ENCODE measurements around the gene DMXL2. TPM values are rescaled to one million over a fixed set of nuclear protein-coding genes. Genes with fewer than 3 reads are reported as not detected.

The DMXL2 gene
- total and polyA plus RNA-seq, 2 experiments from 2014 or later: 6.1 to 61.1 TPM

DNA sequence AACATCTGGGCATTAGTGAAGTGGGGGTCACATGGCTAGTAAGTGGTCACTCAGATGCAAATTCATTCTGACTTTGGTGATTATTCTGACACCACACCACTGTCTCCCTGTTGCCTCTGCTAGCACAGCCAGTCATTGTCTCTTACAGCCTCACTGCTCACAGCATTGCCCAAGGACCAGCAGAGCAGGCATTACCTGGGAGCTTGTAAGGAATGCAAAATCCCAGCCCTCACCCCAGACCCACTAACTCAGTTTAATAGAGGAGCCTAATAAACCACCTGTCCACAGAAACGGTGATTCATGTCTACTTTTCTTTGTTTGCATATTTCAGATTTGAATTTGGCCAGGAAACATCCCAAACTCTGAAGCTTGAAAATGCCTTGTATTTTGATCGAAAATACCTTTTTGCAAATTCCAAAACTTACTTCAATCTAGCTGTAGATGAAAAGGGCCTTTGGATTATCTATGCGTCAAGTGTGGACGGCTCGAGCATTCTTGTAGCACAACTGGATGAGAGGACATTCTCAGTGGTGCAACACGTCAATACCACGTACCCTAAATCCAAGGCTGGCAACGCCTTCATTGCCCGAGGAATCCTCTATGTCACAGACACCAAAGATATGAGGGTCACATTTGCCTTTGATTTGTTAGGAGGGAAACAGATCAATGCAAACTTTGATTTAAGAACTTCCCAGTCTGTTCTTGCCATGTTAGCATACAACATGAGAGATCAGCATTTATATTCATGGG lies 218.4 kb downstream of the DMXL2 start:
- Histone ChIP-seq H3K27ac (ENCODE audit: low read depth) (no peak overlapping the region), H2AFZ (no peak overlapping the region), H4K20me1 (replicated peaks; ENCODE audit: insufficient read depth) (no peaks in the 10 kb centered on the region), H3F3A (replicated peaks; ENCODE audit: low read depth) (no peaks in the 10 kb centered on the region), H3K4me2 (no peak overlapping the region), H3K27me3 (ENCODE audit: insufficient read depth) (no peaks in the 10 kb centered on the region), H3K9me2 (ENCODE audit: insufficient read depth) (no peaks in the 10 kb centered on the region), H3K4me3 (no peak overlapping the region), H3K79me2 (replicated peaks; ENCODE audit: insufficient read depth) (no peaks in the 10 kb centered on the region), H3K36me3 (ENCODE audit: insufficient read depth) (no peaks in the 10 kb centered on the region), H3K4me1 (ENCODE audit: insufficient read depth) (peaks cover 8% of the 10 kb centered on the region)
- Mint-ChIP-seq H3K4me1 (peaks cover 20% of the 10 kb centered on the region), H3K36me3 (ENCODE audit: low read depth) (no peaks in the 10 kb centered on the region), H3K9me3 (no peaks in the 10 kb centered on the region), H3K27ac (peak overlapping the region; percentile 53), H3K4me3 (no peak overlapping the region), H3K27me3 (ENCODE audit: insufficient read depth, low read depth, poor library complexity) (peaks cover 9% of the 10 kb centered on the region)
- TF ChIP-seq ZNF331 (CRISPR knock-in tag; IDR thresholded peaks at IDR 0.05; ENCODE audit: low read depth) (no peak), STAT1 (IDR thresholded peaks at IDR 0.05; ENCODE audit: unreplicated experiment) (no peak), POLR2AphosphoS5 (IDR thresholded peaks at IDR 0.05; ENCODE audit: low read depth) (no peak)
- TF ChIP-seq, protein P1, sequence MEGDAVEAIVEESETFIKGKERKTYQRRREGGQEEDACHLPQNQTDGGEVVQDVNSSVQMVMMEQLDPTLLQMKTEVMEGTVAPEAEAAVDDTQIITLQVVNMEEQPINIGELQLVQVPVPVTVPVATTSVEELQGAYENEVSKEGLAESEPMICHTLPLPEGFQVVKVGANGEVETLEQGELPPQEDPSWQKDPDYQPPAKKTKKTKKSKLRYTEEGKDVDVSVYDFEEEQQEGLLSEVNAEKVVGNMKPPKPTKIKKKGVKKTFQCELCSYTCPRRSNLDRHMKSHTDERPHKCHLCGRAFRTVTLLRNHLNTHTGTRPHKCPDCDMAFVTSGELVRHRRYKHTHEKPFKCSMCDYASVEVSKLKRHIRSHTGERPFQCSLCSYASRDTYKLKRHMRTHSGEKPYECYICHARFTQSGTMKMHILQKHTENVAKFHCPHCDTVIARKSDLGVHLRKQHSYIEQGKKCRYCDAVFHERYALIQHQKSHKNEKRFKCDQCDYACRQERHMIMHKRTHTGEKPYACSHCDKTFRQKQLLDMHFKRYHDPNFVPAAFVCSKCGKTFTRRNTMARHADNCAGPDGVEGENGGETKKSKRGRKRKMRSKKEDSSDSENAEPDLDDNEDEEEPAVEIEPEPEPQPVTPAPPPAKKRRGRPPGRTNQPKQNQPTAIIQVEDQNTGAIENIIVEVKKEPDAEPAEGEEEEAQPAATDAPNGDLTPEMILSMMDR (conservative IDR thresholded peaks at IDR 0.05; ENCODE audit: low read depth in 2 of 2): no peak
- ATAC-seq: peak; percentile 70
- DNase-seq (ENCODE audit: low spot score): no peak

DNA sequence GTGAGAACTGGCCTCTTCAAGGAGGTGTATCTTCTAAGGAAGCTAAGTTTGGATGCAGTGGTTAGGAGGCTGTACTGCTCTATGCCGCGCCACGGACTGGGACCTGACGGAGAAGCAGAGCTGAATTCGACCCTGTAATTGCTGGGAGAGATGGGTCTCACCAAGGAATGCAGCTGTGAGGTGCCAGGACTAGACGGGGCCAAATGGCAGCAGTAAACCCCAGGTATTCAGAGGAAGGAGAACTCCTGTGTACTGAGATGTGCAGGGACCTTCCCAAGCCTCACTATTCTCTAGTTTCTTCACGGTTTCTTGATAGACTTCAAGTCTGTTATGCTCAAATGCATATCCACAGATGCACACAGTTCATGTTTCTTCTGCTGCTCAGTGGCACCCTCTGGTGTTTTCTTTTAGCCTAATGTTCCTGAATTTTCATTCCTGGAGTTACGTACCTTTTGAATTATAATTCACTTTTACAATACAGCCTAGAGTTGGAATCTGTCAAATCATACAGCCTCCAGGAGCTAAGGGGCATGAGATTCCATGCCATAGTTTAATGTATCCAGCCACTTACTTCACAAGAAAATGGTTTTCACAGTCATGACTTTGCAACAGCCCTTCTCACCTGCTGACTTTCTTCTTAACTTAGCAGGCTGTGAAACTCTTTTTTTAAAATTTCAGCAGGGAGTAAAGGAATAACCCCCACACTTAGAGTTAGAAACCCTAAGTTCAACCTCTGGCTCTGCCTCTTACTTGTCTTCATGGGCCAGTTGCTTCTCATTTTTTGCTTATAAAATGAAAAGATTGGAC lies 219.3 kb downstream of the DMXL2 start:
- no peaks in the 10 kb centered on the region for H3K9me3 Mint-ChIP-seq
- peak overlapping the region; percentile 53; the same call in 1 of the 2 replicates for H3K27ac Mint-ChIP-seq
- Histone ChIP-seq H2AFZ (no peak overlapping the region), H3K9me2 (ENCODE audit: insufficient read depth) (no peaks in the 10 kb centered on the region), H3K27me3 (ENCODE audit: insufficient read depth) (no peaks in the 10 kb centered on the region), H4K20me1 (replicated peaks; ENCODE audit: insufficient read depth) (no peaks in the 10 kb centered on the region), H3K27ac (ENCODE audit: low read depth) (no peak overlapping the region), H3K36me3 (ENCODE audit: insufficient read depth) (no peaks in the 10 kb centered on the region), H3K4me3 (no peak overlapping the region), H3K4me1 (ENCODE audit: insufficient read depth) (peaks cover 8% of the 10 kb centered on the region), H3K79me2 (replicated peaks; ENCODE audit: insufficient read depth) (no peaks in the 10 kb centered on the region), H3K4me2 (no peak overlapping the region), H3F3A (replicated peaks; ENCODE audit: low read depth) (no peaks in the 10 kb centered on the region)
- TF ChIP-seq CREB1 (CRISPR knock-in tag; IDR thresholded peaks at IDR 0.05; ENCODE audit: low read depth): no peak
- TF ChIP-seq, protein P1 (conservative IDR thresholded peaks at IDR 0.05; ENCODE audit: low read depth in 2 of 2): peak; percentile 57 to 66
- ATAC-seq: peak; percentile 19
- H3K27me3 Mint-ChIP-seq (ENCODE audit: insufficient read depth, low read depth, poor library complexity): peaks cover 9% of the 10 kb centered on the region
- H3K36me3 Mint-ChIP-seq (ENCODE audit: low read depth): no peaks in the 10 kb centered on the region
- H3K4me3 Mint-ChIP-seq: no peak overlapping the region
- peaks cover 20% of the 10 kb centered on the region for H3K4me1 Mint-ChIP-seq
- DNase-seq (ENCODE audit: low spot score): peak; percentile 48
